ENCODE data around the gene PI4KA.

PI4KA gene

DNA sequence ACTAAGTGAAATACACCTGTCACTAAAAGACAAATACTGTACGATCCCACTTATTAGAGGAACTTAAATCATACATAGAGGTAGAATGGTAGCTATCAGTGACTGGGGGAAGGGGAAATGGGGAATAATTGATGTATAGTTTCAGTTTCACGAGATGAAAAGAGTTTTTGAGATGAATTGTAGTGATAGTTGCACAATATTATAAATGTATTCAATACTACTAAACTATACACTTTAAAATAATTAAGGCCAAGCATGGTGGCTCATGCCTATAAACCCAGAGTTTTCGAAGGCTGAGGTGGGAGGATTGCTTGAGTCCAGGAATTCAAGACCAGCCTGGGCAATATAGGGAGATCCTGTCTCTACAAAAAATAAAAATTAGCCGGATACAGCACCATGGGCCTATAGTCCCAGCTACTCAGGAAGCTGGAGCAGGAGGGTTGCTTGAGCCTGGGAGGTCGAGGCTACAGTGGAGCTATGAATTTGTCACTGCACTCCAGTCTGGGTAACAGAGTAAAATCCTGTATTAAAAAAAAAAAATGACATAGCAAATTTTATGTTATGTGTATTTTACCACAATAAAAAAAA is 44.3 kb downstream of the PI4KA start:
- DNase-seq = no peak

DNA sequence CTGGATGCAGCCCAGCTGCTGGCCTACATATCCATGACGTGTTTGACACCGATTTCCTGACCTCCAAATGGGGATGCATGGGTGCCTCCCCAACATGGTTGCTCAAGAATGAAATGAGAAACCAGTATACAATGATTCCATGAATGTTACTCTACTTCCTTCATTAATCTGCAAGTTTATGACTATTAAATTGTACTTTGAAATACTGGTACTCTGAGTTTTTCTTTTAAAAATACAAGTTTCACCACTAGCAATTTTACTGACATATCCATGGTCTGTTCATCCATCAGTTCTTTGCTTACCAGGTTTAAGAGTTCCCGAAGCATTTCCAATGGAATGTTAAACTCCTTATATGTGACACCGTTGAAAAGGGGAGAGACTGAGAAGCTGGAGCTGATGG is 45.6 kb downstream of the PI4KA start:
- no peak for DNase-seq

DNA sequence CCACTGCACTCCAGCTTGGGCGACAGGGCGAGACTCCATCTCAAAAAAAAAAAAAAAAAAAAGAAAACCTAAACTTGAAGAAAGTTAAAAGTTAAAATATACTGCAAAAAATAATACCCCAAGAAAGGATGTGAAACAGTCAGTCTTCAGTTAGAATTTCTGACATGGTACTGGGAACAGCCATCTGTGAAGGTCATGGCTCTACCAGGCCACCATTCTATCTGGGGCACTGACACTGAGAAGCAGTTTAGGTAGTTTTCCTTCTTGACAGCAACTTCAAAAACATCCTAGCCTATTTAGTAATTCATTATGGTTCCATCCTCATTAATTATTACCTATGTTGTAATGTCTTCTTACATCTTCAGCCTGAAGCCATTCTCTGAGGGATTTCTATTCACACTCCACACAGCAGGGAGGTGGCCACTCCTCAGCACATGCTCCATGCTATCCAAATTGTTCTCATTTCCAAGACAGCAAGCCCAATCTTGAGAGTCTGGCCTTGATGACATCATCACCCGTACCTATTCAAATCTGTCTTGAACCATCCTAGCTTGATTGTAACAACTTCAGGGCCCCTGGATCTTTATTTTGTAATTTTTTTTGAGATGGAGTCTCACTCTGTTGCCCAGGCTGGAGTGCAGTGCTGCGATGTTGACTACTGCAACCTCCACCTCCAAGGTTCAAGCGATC is 46.5 kb downstream of the PI4KA start:
- DNase-seq = no peak

GRCh38 chr22:20811171-20811570 is 47.4 kb downstream of the PI4KA start:
- DNase-seq = no peak

- no peak for DNase-seq
Observed at GRCh38 chr22:20810645-20811044, 48.0 kb downstream of the PI4KA start.

DNA sequence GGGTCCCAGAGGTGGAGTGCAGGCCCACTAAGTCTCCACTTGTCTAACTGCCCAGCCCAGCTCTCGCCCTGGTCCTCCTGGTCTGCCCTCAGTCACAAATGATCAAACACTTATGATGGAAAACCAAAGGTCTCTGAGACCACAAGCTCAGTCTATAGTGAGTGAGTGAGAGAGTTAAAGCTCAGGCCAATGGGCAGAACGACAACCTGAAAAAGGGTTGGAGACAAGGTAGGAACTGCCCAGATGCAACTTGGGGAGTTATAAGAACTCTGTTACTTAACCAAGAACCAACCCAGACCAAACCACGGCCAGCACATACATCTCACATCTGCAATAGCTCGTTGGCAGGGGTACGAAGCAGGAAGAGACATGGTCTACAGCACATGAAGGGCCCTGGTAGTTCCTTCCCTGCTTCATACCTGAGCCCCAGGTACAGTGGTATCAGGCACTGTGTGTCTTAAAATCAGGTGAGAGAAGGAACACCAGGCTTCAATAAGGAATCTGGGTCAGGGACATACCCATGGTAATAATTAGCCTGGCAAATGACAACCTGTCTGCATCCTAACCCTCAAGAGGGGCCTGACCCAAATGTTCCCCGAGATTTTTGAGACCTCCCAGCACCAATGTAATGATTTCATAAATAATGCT is 48.9 kb downstream of the PI4KA start:
- DNase-seq = no peak

DNA sequence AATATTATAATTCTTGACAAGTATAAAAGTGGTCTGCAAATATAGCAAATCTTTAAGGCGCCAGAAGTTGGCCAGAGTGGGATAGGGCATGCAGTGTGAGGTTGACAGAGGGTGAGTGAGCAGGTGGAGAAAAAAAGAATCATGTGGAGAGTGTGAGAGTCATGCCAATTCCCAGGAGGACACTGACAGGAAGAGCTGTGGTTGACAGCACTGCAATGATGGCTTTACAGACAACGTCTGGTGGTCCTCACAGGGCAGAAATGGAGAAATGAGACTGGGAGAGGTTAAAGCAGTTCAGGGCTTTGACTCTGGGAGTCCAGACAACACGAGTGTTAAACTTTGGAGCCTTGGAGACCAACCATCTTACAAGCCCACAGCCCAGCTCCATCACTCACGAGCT is 49.8 kb downstream of the PI4KA start:
- DNase-seq = no peak

DNA sequence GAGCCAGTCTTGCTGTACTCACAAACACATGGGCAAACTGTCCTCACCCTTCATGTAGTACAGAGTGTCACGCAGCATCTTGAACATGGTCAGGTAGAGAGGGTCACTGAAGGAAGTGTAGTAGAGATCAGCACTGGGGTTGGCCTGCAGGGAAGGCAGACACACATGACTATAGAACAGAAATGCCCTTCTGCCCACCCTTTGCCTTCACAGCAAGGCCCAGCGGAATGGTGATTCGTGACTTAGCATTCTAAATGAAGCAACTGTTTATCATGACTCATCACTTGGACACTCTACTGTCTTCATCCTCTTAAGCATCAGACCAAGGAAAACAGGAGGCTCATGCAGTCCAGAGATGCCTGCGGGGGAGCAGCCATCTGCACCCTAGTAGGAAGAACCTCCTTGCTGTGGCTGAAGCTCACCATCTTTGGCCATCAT is 51.3 kb downstream of the PI4KA start:
- no peak for DNase-seq

DNA sequence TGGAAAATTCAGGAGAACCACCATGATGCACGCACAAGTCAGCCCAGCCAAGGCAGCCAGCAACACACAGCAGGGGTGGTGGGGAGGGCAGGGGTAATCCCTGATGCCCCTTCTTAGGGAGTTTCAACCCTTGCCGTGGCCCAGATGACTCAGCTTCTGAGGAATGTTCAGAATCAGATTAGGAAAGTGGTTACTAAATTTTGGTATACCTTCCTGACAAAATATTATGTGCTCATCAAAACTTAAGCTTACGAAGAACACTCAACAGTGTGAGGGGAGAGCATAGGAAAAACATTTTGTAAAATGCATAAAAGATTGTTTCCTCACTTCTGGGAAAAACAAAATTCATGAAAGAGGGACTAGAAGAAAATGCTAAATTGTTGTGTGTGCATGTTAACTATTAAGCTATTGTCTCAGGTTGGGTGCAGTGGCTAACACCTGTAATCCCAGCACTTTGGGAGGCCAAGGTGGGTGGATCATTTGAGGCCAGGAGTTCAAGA is 52.6 kb downstream of the PI4KA start:
- no peak for DNase-seq

DNA sequence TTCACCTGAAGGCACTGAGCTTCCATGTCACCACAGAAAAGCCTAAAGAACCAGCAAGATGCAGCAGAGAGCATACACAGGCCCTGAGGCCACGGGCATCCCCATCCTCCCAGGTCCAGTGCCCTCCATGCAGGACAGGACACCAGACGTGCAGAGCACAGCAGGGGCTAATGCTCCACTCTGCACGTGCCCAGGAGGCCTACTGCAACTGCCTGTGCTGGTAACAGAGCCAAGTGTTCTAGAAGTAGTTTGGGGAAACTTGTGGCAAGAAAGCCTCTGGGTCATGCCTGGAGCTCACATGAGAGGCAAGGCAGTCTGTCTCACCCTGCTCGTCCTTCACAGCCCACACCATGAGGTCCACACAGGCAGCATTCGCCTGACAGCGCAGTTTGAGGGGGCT is 54.0 kb downstream of the PI4KA start:
- no peak for DNase-seq

DNA sequence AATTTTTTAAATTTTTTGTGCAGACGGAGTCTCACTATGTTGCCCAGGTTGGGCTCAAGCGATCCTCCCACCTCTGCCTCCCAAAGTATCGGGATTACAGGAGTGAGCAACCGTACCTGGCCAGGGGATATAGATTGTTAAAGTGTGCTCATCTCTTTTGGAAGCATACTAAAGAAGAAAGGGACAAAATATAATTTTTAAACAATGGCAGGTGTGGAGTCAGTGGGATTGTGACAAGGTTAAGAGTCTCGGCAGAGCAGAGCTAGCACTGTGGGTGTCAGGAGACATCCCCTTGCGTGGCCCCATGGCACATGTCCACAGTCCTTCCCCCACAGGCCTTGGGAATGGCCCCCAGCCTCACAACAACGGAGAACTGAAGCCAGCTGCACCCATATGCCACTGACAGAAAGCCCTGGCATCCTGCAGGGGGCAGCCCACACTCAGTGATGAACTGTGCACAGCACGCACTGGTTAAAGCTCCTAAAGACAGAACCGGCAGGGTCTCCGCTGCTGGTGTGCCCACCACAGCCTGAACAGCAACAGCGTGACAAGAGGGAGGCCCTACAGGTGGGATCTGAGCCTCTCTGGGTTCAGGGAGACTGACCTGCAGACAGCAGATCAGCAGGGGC is 54.8 kb downstream of the PI4KA start:
- peak; percentile 43 for DNase-seq

- no peak for DNase-seq
Observed at GRCh38 chr22:20802922-20803553, 55.6 kb downstream of the PI4KA start.

DNA sequence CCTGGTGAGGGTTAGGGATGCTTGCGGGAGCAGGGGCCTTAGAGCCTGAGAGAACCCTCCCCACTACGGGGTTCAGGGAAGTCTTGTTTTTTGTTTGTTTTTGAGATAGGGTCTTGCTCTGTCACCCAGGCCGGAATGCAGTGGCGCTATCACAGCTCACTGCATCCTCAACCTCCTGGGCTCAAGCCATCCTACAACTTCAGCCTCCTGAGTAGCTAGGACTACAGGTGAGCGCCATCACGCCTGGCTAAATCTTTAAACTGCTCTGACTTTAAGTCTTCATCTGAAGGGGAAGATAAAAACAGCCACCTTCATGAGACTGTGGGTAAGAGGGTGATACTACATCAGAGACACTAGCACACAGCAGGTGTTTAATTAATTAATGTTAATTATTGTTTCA is 56.2 kb downstream of the PI4KA start:
- no peak for DNase-seq

GRCh38 chr22:20799449-20799848 is 59.2 kb downstream of the PI4KA start:
- DNase-seq = no peak

- DNase-seq = no peak
Observed at GRCh38 chr22:20798974-20799373, 59.6 kb downstream of the PI4KA start.

DNA sequence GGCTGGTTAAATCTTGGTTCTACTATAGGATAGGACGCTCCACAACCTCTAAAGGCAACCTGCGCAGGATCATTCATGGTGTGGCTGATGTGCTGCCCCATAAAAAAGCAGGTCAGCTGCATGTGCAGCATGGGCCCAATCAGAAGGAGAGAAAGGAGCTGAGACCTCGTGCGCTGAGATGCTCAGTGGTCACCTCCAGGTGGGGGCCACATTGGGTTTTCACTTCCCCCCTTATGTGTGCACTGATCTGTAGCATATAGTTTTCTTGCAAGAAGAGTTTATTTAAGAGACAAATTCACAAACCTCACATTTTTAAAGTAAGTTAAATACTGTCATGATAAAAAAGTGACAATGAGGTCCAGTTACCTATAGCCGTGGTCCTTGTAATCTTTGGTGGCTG is 60.4 kb downstream of the PI4KA start:
- no peak for DNase-seq

- DNase-seq = no peak
Observed at GRCh38 chr22:20796731-20797130, 61.9 kb downstream of the PI4KA start.

DNA sequence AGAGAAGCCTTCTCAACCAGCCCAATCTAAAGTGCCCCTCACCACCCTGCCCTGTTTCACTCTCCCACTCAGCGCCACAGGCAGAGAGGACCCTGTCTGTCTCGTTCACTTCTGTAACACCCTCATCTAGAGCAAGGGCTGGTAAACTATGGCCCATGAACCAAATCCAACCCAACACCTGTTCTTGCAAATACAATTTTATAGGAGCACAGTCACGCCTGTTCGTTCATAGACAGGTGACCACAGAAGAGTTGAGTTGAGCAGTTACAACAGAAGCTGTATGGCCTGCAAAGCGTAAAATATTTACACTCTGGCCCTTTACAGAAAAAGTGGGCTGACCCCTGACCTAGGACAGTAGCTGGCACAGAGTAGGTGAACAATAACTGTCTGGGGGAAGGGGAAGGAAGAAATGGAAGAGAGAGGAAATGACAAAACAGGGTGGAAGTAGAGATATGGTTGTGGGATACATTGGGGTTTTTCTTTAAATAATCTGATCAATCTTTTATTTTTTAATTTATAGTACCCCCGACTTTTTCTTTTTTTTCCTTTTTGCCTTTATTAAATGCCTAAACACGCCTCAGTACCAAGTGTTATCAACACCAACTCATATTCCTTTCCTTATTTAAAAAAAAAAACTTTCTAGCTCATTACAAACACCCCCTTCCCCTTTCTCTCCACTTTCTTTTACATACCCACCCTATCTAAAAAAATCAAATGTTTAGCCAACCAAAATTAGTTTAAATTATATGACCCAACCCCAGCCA is 63.8 kb downstream of the PI4KA start:
- no peak for DNase-seq

DNA sequence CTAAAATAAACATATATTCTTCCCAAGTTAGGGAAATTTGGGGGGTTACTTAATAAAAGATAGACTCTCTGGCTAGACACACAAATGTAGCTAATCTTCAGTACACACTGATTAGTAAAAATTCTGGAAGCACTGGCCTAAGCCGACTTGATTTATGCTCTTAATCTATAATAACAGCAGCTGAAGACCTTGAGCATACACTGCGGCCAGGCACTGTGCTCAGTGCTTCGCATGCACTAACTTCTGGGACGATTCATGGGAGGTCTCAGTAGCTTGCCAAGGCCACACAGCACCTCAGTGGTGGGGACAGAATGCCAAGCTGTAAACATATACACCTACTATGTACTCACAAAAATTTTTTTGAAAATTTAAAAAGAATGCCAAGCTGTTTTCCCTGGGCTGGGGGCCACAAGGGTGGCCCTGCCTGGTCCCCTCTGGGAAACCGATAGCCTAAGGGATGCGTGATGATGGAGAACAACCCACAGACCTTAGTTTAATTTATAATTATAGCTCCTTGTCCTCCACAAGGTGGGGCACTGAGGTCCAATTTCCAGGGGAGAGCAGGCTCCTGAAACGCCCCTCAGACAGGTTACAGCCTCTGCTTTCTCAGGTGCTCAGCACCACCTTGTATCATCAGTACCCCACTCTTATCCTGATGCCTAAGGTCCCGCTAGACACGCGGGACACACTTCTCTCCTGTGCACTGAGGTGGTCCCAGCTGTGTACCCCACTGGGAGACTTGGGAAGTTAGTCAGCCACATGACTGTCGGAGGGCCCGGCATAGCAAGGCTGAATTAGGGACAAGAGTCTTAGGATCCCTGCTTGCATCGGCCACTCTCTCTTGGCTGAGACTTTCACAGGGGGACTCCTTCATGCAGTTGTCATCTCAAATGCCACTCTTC is 64.6 kb downstream of the PI4KA start:
- DNase-seq = no peak

GRCh38 chr22:20792966-20793728 is 65.5 kb downstream of the PI4KA start:
- no peak for DNase-seq
